Tibial nerve (tissue), 4 donors: Measurements from ENCODE around the gene CD83. TPM values are rescaled to one million over a fixed set of nuclear protein-coding genes. Genes with fewer than 3 reads are reported as not detected.

Source experiments
- DNase-seq, 2 donors: peaks; one replicate each; pipeline ENCODE4 v3.0.0-alpha.2; 2019; ENCODE audit warnings: low spot score in 2 of 2
- H3K27ac ChIP-seq, 4 donors: fragments of 200-600 bp; sonication (generic) in 3 of 4; one replicate each; pipeline ENCODE4 v1.5.1; 2017 to 2019; ENCODE audit warnings: mild to moderate bottlenecking in 1 of 4
- H3K27me3 ChIP-seq, 2 donors: fragments of 200-600 bp; sonication (generic) in 1 of 2; one replicate each; pipeline versions ENCODE4 v1.5.1 to v1.6.0; 2017 to 2019
- H3K36me3 ChIP-seq, 3 donors: fragments of 200-600 bp; sonication (generic); one replicate each; pipeline ENCODE4 v1.5.1; 2018 to 2019
- H3K4me1 ChIP-seq, 4 donors: fragments of 200-600 bp; sonication (generic) in 3 of 4; one replicate each; pipeline ENCODE4 v1.5.1; 2017 to 2019
- H3K4me3 ChIP-seq, 4 donors: fragments of 200-600 bp; sonication (generic) in 3 of 4; one replicate each; pipeline ENCODE4 v1.5.1; 2017 to 2019; ENCODE audit warnings: mild to moderate bottlenecking in 1 of 4, moderate library complexity in 1 of 4
- H3K9me3 ChIP-seq, 4 donors: fragments of 200-600 bp; sonication (generic) in 3 of 4; one replicate each; pipeline ENCODE4 v1.5.1; 2017 to 2019
- CTCF ChIP-seq, 5 experiments: fragments of 200-600 bp in 3 of 5; fragments of 450-650 bp in 2 of 5; sonication (generic) in 3 of 5; IDR thresholded peaks; one replicate each; pipeline ENCODE4 v1.5.1; 2016 to 2019; ENCODE audit warnings: antibody characterized with exemption in 5 of 5, mild to moderate bottlenecking in 3 of 5, moderate library complexity in 2 of 5
- EP300 ChIP-seq, 2 donors: sonication (generic); formaldehyde crosslinking; IDR thresholded peaks; one replicate each; pipeline ENCODE4 v1.6.1; 2017; ENCODE audit warnings: antibody characterized with exemption in 2 of 2, mild to moderate bottlenecking in 1 of 2
- POLR2A ChIP-seq, 2 donors: fragments of 450-650 bp; IDR thresholded peaks; one replicate each; pipeline ENCODE4 v1.6.1; 2017; ENCODE audit warnings: antibody characterized with exemption in 2 of 2, mild to moderate bottlenecking in 2 of 2, moderate library complexity in 2 of 2
- WGBS, 2 donors: methylation state at CpG; one replicate each; pipeline ENCODE4 v1.1.5; 2018; 5-methylcytosine and 5-hydroxymethylcytosine counted together
- total RNA-seq, 4 donors: library from RNA; depleted of rRNA; stranded (reverse); fragments of >200 nt; gene quantifications; one replicate each; pipeline ENCODE4 v1.1.0, GENCODE V29; 2016

The CD83 gene
- total RNA-seq, 4 donors from 2014 or later: 2.1 to 5.3 (median 3.7) TPM

- H3K4me1 ChIP-seq: peaks cover 0 to 20% (median 4%) of the 10 kb centered on the region in 4 donors
- no peak overlapping the region for H3K4me3 ChIP-seq
- H3K27me3 ChIP-seq: no peaks in the 10 kb centered on the region
- no peak overlapping the region for H3K27ac ChIP-seq
- DNase-seq: no peak
- no peaks in the 10 kb centered on the region for H3K9me3 ChIP-seq
- no peak for TF ChIP-seq EP300 (IDR thresholded peaks at IDR 0.05)
- no peak for TF ChIP-seq POLR2A (IDR thresholded peaks at IDR 0.05)
- no peak for TF ChIP-seq CTCF (IDR thresholded peaks at IDR 0.05)
- 47 to 56% methylated on average over 5 of the region's 5 CpGs for WGBS, 2 donors
- no peaks in the 10 kb centered on the region for H3K36me3 ChIP-seq
These were observed 23.9 kb downstream of the CD83 start for GRCh38 chr6:14141351-14142062.

GRCh38 chr6:14142063-14142450, 24.5 kb downstream of the CD83 start:
- no peak for DNase-seq
- Histone ChIP-seq H3K4me3 (no peak overlapping the region), H3K27ac (no peak overlapping the region), H3K27me3 (no peaks in the 10 kb centered on the region), H3K36me3 (no peaks in the 10 kb centered on the region), H3K9me3 (no peaks in the 10 kb centered on the region), H3K4me1 (peaks cover 0 to 21% (median 4%) of the 10 kb centered on the region in 4 donors)
- WGBS, 2 donors: 79 to 83% methylated on average over 6 to 7 of the region's 7 CpGs
- no peak for TF ChIP-seq CTCF (IDR thresholded peaks at IDR 0.05)
- TF ChIP-seq EP300 (IDR thresholded peaks at IDR 0.05): no peak
- no peak for TF ChIP-seq POLR2A (IDR thresholded peaks at IDR 0.05)

GRCh38 chr6:14142511-14143223, 25.1 kb downstream of the CD83 start:
- peaks cover 0 to 21% (median 4%) of the 10 kb centered on the region in 4 donors for H3K4me1 ChIP-seq

GRCh38 chr6:14143305-14143704, 25.7 kb downstream of the CD83 start:
- no peak for DNase-seq
- Histone ChIP-seq H3K4me3 (no peak overlapping the region), H3K4me1 (peaks cover 0 to 21% (median 4%) of the 10 kb centered on the region in 4 donors), H3K27me3 (no peaks in the 10 kb centered on the region), H3K36me3 (no peaks in the 10 kb centered on the region), H3K27ac (no peak overlapping the region), H3K9me3 (no peaks in the 10 kb centered on the region)
- 84 to 86% methylated on average over 4 of the region's 4 CpGs for WGBS, 2 donors
- TF ChIP-seq EP300 (IDR thresholded peaks at IDR 0.05): no peak
- no peak for TF ChIP-seq POLR2A (IDR thresholded peaks at IDR 0.05)
- no peak for TF ChIP-seq CTCF (IDR thresholded peaks at IDR 0.05)

More at GRCh38 chr6:14142511-14143223, 25.1 kb downstream of the CD83 start:
- Histone ChIP-seq H3K9me3 (no peaks in the 10 kb centered on the region), H3K27me3 (no peaks in the 10 kb centered on the region), H3K27ac (no peak overlapping the region), H3K4me3 (no peak overlapping the region), H3K36me3 (no peaks in the 10 kb centered on the region)
- WGBS, 2 donors: 79 to 88% methylated on average over 3 of the region's 3 CpGs
- TF ChIP-seq POLR2A (IDR thresholded peaks at IDR 0.05) (no peak), EP300 (IDR thresholded peaks at IDR 0.05) (no peak), CTCF (IDR thresholded peaks at IDR 0.05) (no peak)
- DNase-seq: no peak

- Histone ChIP-seq H3K27ac (no peak overlapping the region), H3K4me3 (no peak overlapping the region), H3K4me1 (peaks cover 0 to 23% (median 4%) of the 10 kb centered on the region in 4 donors), H3K36me3 (no peaks in the 10 kb centered on the region), H3K27me3 (no peaks in the 10 kb centered on the region), H3K9me3 (no peaks in the 10 kb centered on the region)
- 44 to 60% methylated on average over 8 of the region's 8 CpGs for WGBS, 2 donors
- DNase-seq: peak in 1 of 2 donors; percentile 24
- TF ChIP-seq CTCF (IDR thresholded peaks at IDR 0.05) (peak; percentile 88 to 97 (median 90)), EP300 (IDR thresholded peaks at IDR 0.05) (no peak)
These were observed 27.1 kb downstream of the CD83 start for GRCh38 chr6:14144678-14145113.
